ENCODE results near the gene CHMP2A. TPM values are rescaled to one million over a fixed set of nuclear protein-coding genes. Genes with fewer than 3 reads are reported as not detected.

Gene CHMP2A
- total and polyA plus RNA-seq, 2 donors (not counting 3 experiments of a cell fraction or from before 2014, with no cell fraction given), result 105 to 150 TPM

GRCh38 chr19:58545286-58546018, 9.5 kb downstream of the CHMP2A start:
- POLR2A ChIA-PET, result interaction anchor here (0.6 to 1.8 kb wide), 2 partner anchors 11 to 26 kb away, joined by 6 read pairs; partner anchors contain the start of gene ZBTB45
- Histone ChIP-seq H3K9me3 (replicated peaks; ENCODE audit: control insufficient read depth, insufficient read depth, low read length) (no peaks in the 10 kb centered on the region), H3K4me2 (ENCODE audit: insufficient read depth, low read length) (peak overlapping the region; percentile 44), H3K79me2 (ENCODE audit: control insufficient read depth, insufficient read depth, low read length) (peaks cover 50% of the 10 kb centered on the region), H3K27me3 (ENCODE audit: control insufficient read depth in 2 of 2, insufficient read depth in 2 of 2, low read length in 2 of 2) (peaks cover 2% of the 10 kb centered on the region in 2 experiments), H4K20me1 (replicated peaks; ENCODE audit: control insufficient read depth, extremely low read depth, insufficient read depth, low read length) (peaks cover 4% of the 10 kb centered on the region), H3K36me3 (ENCODE audit: control insufficient read depth in 2 of 2, extremely low read depth in 1 of 2, insufficient read depth in 2 of 2, low read length in 2 of 2) (peaks cover 5 to 32% of the 10 kb centered on the region in 2 experiments), H2AFZ (ENCODE audit: low read depth, low read length) (no peak overlapping the region), H3K9me1 (replicated peaks; ENCODE audit: control insufficient read depth, extremely low read depth, insufficient read depth, low read length) (no peaks in the 10 kb centered on the region), H3K4me1 (ENCODE audit: control insufficient read depth, extremely low read depth, insufficient read depth, low read length) (peaks cover 15% of the 10 kb centered on the region), H3K4me3 (replicated peaks in 1 of 3; ENCODE audit: insufficient read depth in 1 of 3, low read depth in 1 of 3, low read length in 3 of 3) (peak overlapping the region; percentile 82 to 94 (median 85)), H3K9ac (replicated peaks; ENCODE audit: extremely low read depth, insufficient read depth, low read length) (peak overlapping the region; percentile 71), H3K27ac (ENCODE audit: insufficient read depth, low read depth, low read length) (peak overlapping the region; percentile 34)
- FAIRE-seq (peak; percentile 8), DNase-seq (ENCODE audit: low read depth, low spot score) (no peak)
- TSS peak; percentile 17 for BruUV-seq (replicated peaks)
- CTCF ChIA-PET, result interaction anchor here (1.2 to 3.2 kb wide), 4 partner anchors 9 to 36 kb away, joined by 3 to 25 read pairs (median 12); partner anchors contain the start of genes CHMP2A and ZBTB45
- TF ChIP-seq MAX (IDR thresholded peaks at IDR 0.05; ENCODE audit: insufficient read depth, insufficient read length) (no peak), EZH2 (IDR thresholded peaks at IDR 0.05; ENCODE audit: borderline replicate concordance, low read depth, low read length, severe bottlenecking) (no peak)
- intact Hi-C loops (cut with micrococcal nuclease) (no loop called here), dilution Hi-C loops (cut with MboI; ENCODE audit: extremely low pct_ligation_motif_present, low sequenced_read_pairs) (no loop called here)

GRCh38 chr19:58544591-58545285, 10.2 kb downstream of the CHMP2A start:
- Histone ChIP-seq H4K20me1 (replicated peaks; ENCODE audit: control insufficient read depth, extremely low read depth, insufficient read depth, low read length) (peaks cover 4% of the 10 kb centered on the region), H3K79me2 (ENCODE audit: control insufficient read depth, insufficient read depth, low read length) (peaks cover 50% of the 10 kb centered on the region)
- CTCF ChIA-PET, result interaction anchor here (1.2 to 3.2 kb wide), 6 partner anchors 9 to 37 kb away, joined by 3 to 52 read pairs (median 12); partner anchors contain the start of genes CHMP2A and ZBTB45

More at GRCh38 chr19:58544591-58545285, 10.2 kb downstream of the CHMP2A start:
- Histone ChIP-seq H3K9me3 (replicated peaks; ENCODE audit: control insufficient read depth, insufficient read depth, low read length) (no peaks in the 10 kb centered on the region), H3K9me1 (replicated peaks; ENCODE audit: control insufficient read depth, extremely low read depth, insufficient read depth, low read length) (no peaks in the 10 kb centered on the region), H3K9ac (replicated peaks; ENCODE audit: extremely low read depth, insufficient read depth, low read length) (peak overlapping the region; percentile 71), H3K27ac (ENCODE audit: insufficient read depth, low read depth, low read length) (peak overlapping the region; percentile 87), H3K27me3 (ENCODE audit: control insufficient read depth in 2 of 2, insufficient read depth in 2 of 2, low read length in 2 of 2) (peaks cover 2 to 6% of the 10 kb centered on the region in 2 experiments), H3K4me3 (replicated peaks in 1 of 3; ENCODE audit: insufficient read depth in 1 of 3, low read depth in 1 of 3, low read length in 3 of 3) (peak overlapping the region; percentile 82 to 94 (median 85)), H3K4me1 (ENCODE audit: control insufficient read depth, extremely low read depth, insufficient read depth, low read length) (peaks cover 15% of the 10 kb centered on the region), H2AFZ (ENCODE audit: low read depth, low read length) (no peak overlapping the region), H3K4me2 (ENCODE audit: insufficient read depth, low read length) (peak overlapping the region; percentile 44), H3K36me3 (ENCODE audit: control insufficient read depth in 2 of 2, extremely low read depth in 1 of 2, insufficient read depth in 2 of 2, low read length in 2 of 2) (peaks cover 5 to 25% of the 10 kb centered on the region in 2 experiments)
- TF ChIP-seq JUN (IDR thresholded peaks at IDR 0.05; ENCODE audit: borderline replicate concordance, insufficient read depth, insufficient read length, low read depth) (no peak), FOS (IDR thresholded peaks at IDR 0.05; ENCODE audit: borderline replicate concordance, insufficient read depth, low read length) (no peak), GATA2 (IDR thresholded peaks at IDR 0.05; ENCODE audit: insufficient read depth, insufficient read length, low read depth, low read length) (no peak), CTCF (IDR thresholded peaks at IDR 0.05; ENCODE audit: extremely low read depth in 1 of 2, insufficient read depth in 1 of 2, low read depth in 1 of 2, low read length in 2 of 2) (no peak), MYC (IDR thresholded peaks at IDR 0.05; ENCODE audit: low read depth, low read length) (no peak), MAX (IDR thresholded peaks at IDR 0.05; ENCODE audit: insufficient read depth, insufficient read length) (no peak), POLR2A (IDR thresholded peaks at IDR 0.05; ENCODE audit: low read depth, low read length) (no peak), POLR2AphosphoS5 (IDR thresholded peaks at IDR 0.05; ENCODE audit: insufficient read depth, low read depth, low read length) (no peak), EZH2 (IDR thresholded peaks at IDR 0.05; ENCODE audit: borderline replicate concordance, low read depth, low read length, severe bottlenecking) (no peak)
- no TSS peak for BruUV-seq (replicated peaks)
- FAIRE-seq, result no peak
- intact Hi-C loops (cut with micrococcal nuclease) (loop anchor here (1.0 kb wide), 4 partner anchors 10 to 29 kb away; partner anchors contain the start of genes MZF1 and ZBTB45), dilution Hi-C loops (cut with MboI; ENCODE audit: extremely low pct_ligation_motif_present, low sequenced_read_pairs) (no loop called here)
- POLR2A ChIA-PET, result interaction anchor here (0.6 to 1.8 kb wide), 7 partner anchors 10 to 35 kb away, joined by 3 to 20 read pairs (median 6); partner anchors contain the start of genes CHMP2A and ZBTB45
- peak; percentile 37 for DNase-seq (ENCODE audit: low read depth, low spot score)
